ENCODE results near the gene ANKRD62. TPM values are rescaled to one million over a fixed set of nuclear protein-coding genes. Genes with fewer than 3 reads are reported as not detected.

ANKRD62 gene
- total RNA-seq = not detected

DNA sequence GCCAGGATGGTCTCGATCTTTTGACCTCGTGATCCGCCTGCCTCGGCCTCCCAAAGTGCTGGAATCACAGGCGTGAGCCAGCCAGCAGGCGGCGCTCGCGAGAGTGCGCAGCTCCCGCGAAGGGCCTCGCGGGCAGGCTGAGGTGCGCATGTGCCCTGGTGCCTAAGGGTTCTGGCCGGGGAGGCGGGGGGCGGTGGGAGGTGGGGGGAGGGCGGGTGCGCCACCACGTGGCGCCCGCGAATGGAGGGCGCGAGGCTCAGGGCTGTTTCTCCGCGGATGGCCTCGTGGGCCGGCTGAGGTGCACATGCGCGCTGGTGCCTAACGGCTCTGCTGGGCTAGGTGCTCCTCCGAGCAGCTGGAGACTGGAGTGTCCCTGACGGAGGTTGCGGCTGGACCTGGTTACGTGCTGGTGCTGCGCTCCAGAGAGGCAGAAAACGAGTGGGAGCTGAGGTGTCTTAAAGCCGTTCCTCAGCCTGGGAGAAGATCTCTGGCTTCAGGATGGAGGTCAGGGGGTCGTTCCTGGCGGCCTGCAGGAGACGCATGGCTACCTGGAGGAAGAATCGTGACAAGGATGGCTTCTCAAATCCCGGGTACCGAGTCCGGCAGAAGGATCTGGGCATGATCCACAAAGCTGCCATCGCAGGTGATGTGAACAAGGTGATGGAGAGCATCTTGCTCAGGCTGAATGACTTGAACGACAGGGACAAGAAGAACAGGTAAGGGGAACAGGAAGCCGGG, at the start of gene ANKRD62:
Gene ANKRD62 (plus strand): TSS at position 324 of the 738 bp plus-strand sequence. CDS start 175 bp downstream, at position 499.
- no peaks in the 10 kb centered on the region for H3K4me1 Mint-ChIP-seq (ENCODE audit: low read depth)
- peaks cover 17% of the 10 kb centered on the region for H3K27me3 Mint-ChIP-seq (ENCODE audit: low read depth)
- DNase-seq (no peak), ATAC-seq (no peak)
- POLR2A ChIA-PET = no interaction called here
- no peaks in the 10 kb centered on the region for H3K36me3 Mint-ChIP-seq (ENCODE audit: low read depth)
- no peak within 1 kb of the TSS for H3K4me3 Mint-ChIP-seq
- H3K27ac Mint-ChIP-seq = no peak within 1 kb of the TSS
- no peaks in the 10 kb centered on the region for H3K9me3 Mint-ChIP-seq (ENCODE audit: insufficient read depth)
- CTCF ChIA-PET = no interaction called here

DNA sequence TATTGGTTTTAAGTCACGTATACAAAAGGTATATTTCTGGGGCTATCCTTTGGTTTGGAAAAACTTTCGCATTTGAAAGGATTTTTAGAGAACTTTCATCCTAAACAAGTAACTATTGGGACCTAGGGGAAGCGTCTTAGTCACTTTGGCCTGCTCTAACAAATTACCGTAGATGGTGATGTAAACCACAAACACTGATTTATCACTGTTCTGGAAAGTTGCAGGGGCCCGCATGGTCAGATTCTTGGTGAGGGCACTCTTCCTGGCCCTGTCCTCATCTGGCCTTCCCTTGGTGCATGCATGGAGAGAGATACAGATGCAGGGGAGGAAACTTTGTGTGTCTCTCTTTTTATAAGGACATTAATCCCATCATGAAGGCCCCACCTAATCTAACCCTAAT, 49.1 kb upstream of the ANKRD62 start:
- H3K27me3 Mint-ChIP-seq (ENCODE audit: low read depth) = peaks cover 9% of the 10 kb centered on the region
- CTCF ChIA-PET = no interaction called here
- DNase-seq = no peak
- no peak for ATAC-seq
- H3K4me3 Mint-ChIP-seq = no peak overlapping the region
- no peaks in the 10 kb centered on the region for H3K9me3 Mint-ChIP-seq (ENCODE audit: insufficient read depth)
- H3K36me3 Mint-ChIP-seq (ENCODE audit: low read depth) = no peaks in the 10 kb centered on the region
- no peak overlapping the region for H3K27ac Mint-ChIP-seq
- H3K4me1 Mint-ChIP-seq (ENCODE audit: low read depth) = no peaks in the 10 kb centered on the region
- POLR2A ChIA-PET = no interaction called here

GRCh38 chr18:12046046-12046750, 47.4 kb upstream of the ANKRD62 start:
- CTCF ChIA-PET = no interaction called here
- DNase-seq = no peak
- Mint-ChIP-seq H3K36me3 (ENCODE audit: low read depth) (no peaks in the 10 kb centered on the region), H3K9me3 (ENCODE audit: insufficient read depth) (no peaks in the 10 kb centered on the region), H3K27me3 (ENCODE audit: low read depth) (peaks cover 4% of the 10 kb centered on the region), H3K27ac (no peak overlapping the region), H3K4me1 (ENCODE audit: low read depth) (no peaks in the 10 kb centered on the region), H3K4me3 (no peak overlapping the region)
- no peak for ATAC-seq
- POLR2A ChIA-PET = no interaction called here

- H3K4me3 Mint-ChIP-seq = no peak overlapping the region
- DNase-seq (no peak), ATAC-seq (no peak)
- ChIA-PET POLR2A (no interaction called here), CTCF (no interaction called here)
- no peaks in the 10 kb centered on the region for H3K36me3 Mint-ChIP-seq (ENCODE audit: low read depth)
- no peaks in the 10 kb centered on the region for H3K9me3 Mint-ChIP-seq (ENCODE audit: insufficient read depth)
- H3K27ac Mint-ChIP-seq = no peak overlapping the region
- H3K27me3 Mint-ChIP-seq (ENCODE audit: low read depth) = peaks cover 8% of the 10 kb centered on the region
- no peaks in the 10 kb centered on the region for H3K4me1 Mint-ChIP-seq (ENCODE audit: low read depth)
Observed at GRCh38 chr18:12046751-12047335, 46.8 kb upstream of the ANKRD62 start.

- CTCF ChIA-PET = no interaction called here
- no peak for ATAC-seq
- no peaks in the 10 kb centered on the region for H3K4me1 Mint-ChIP-seq (ENCODE audit: low read depth)
- no peaks in the 10 kb centered on the region for H3K36me3 Mint-ChIP-seq (ENCODE audit: low read depth)
- peaks cover 13% of the 10 kb centered on the region for H3K27me3 Mint-ChIP-seq (ENCODE audit: low read depth)
- POLR2A ChIA-PET = no interaction called here
- no peak overlapping the region for H3K4me3 Mint-ChIP-seq
- no peaks in the 10 kb centered on the region for H3K9me3 Mint-ChIP-seq (ENCODE audit: insufficient read depth)
- no peak overlapping the region for H3K27ac Mint-ChIP-seq
- DNase-seq = no peak
Observed at GRCh38 chr18:12048010-12048826, 45.4 kb upstream of the ANKRD62 start.

GRCh38 chr18:12048827-12049175, 44.8 kb upstream of the ANKRD62 start:
- ChIA-PET POLR2A (no interaction called here), CTCF (no interaction called here)
- Mint-ChIP-seq H3K4me1 (ENCODE audit: low read depth) (no peaks in the 10 kb centered on the region), H3K27me3 (ENCODE audit: low read depth) (peaks cover 14% of the 10 kb centered on the region), H3K36me3 (ENCODE audit: low read depth) (no peaks in the 10 kb centered on the region), H3K27ac (no peak overlapping the region), H3K9me3 (ENCODE audit: insufficient read depth) (no peaks in the 10 kb centered on the region), H3K4me3 (no peak overlapping the region)
- DNase-seq = no peak
- ATAC-seq = no peak

- no peaks in the 10 kb centered on the region for H3K36me3 Mint-ChIP-seq (ENCODE audit: low read depth)
- no peak overlapping the region for H3K4me3 Mint-ChIP-seq
- no peaks in the 10 kb centered on the region for H3K4me1 Mint-ChIP-seq (ENCODE audit: low read depth)
- ChIA-PET CTCF (interaction anchor here (1.3 kb wide), 1 partner anchor 112 kb away, joined by 4 read pairs; no protein-coding TSS in a partner anchor), POLR2A (no interaction called here)
- DNase-seq = no peak
- ATAC-seq = no peak
- no peaks in the 10 kb centered on the region for H3K9me3 Mint-ChIP-seq (ENCODE audit: insufficient read depth)
- peaks cover 17% of the 10 kb centered on the region for H3K27me3 Mint-ChIP-seq (ENCODE audit: low read depth)
- H3K27ac Mint-ChIP-seq = no peak overlapping the region
Observed at GRCh38 chr18:12049978-12050811, 43.4 kb upstream of the ANKRD62 start.

DNA sequence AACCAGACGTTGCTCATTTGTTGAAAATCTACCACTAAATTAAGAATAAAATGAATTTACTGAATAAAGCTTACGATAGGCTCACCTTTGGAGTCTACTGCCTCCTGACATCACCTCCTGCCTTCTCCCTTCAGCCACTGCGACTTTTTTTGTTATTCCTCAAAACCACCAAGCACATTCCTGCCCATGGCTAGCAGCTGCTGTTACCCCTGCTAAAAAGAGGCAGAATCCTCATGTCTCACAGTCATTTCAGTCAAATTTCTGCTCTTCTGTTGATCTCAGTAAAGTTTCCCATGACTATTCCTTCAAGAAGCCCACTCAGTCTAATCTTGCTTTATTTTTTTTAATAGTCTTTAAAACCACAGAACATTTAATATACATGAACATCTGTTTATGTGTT, 40.8 kb upstream of the ANKRD62 start:
- Mint-ChIP-seq H3K4me3 (no peak overlapping the region), H3K27ac (no peak overlapping the region), H3K27me3 (ENCODE audit: low read depth) (peaks cover 17% of the 10 kb centered on the region), H3K9me3 (ENCODE audit: insufficient read depth) (no peaks in the 10 kb centered on the region), H3K4me1 (ENCODE audit: low read depth) (no peaks in the 10 kb centered on the region), H3K36me3 (ENCODE audit: low read depth) (no peaks in the 10 kb centered on the region)
- no peak for ATAC-seq
- CTCF ChIA-PET = interaction anchor here (1.0 kb wide), 1 partner anchor 116 kb away, joined by 3 read pairs; no protein-coding TSS in a partner anchor
- no peak for DNase-seq
- POLR2A ChIA-PET = no interaction called here

DNA sequence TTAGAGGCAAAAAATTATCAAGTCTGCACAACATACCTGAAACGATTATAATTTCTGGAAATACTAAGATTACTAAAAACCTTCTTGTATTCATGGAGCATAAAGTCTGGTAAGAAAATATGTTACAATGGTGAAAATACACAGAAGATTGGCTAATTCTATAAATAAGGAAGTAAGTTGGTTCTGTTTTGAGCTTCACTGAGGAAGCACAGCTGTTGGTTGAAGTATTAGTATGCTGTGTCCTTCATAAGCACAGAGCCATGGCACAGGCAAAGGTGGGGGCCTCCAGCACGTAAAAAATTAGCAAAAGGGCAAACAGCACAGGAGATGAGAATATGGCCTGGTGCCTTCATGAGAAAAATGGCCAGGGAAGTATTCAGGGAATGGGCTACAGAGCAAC, 40.4 kb upstream of the ANKRD62 start:
- ChIA-PET CTCF (interaction anchor here (1.0 kb wide), 1 partner anchor 116 kb away, joined by 3 read pairs; no protein-coding TSS in a partner anchor), POLR2A (no interaction called here)
- no peaks in the 10 kb centered on the region for H3K9me3 Mint-ChIP-seq (ENCODE audit: insufficient read depth)
- no peaks in the 10 kb centered on the region for H3K4me1 Mint-ChIP-seq (ENCODE audit: low read depth)
- DNase-seq (no peak), ATAC-seq (no peak)
- H3K27ac Mint-ChIP-seq = no peak overlapping the region
- no peak overlapping the region for H3K4me3 Mint-ChIP-seq
- H3K36me3 Mint-ChIP-seq (ENCODE audit: low read depth) = no peaks in the 10 kb centered on the region
- peaks cover 17% of the 10 kb centered on the region for H3K27me3 Mint-ChIP-seq (ENCODE audit: low read depth)

DNA sequence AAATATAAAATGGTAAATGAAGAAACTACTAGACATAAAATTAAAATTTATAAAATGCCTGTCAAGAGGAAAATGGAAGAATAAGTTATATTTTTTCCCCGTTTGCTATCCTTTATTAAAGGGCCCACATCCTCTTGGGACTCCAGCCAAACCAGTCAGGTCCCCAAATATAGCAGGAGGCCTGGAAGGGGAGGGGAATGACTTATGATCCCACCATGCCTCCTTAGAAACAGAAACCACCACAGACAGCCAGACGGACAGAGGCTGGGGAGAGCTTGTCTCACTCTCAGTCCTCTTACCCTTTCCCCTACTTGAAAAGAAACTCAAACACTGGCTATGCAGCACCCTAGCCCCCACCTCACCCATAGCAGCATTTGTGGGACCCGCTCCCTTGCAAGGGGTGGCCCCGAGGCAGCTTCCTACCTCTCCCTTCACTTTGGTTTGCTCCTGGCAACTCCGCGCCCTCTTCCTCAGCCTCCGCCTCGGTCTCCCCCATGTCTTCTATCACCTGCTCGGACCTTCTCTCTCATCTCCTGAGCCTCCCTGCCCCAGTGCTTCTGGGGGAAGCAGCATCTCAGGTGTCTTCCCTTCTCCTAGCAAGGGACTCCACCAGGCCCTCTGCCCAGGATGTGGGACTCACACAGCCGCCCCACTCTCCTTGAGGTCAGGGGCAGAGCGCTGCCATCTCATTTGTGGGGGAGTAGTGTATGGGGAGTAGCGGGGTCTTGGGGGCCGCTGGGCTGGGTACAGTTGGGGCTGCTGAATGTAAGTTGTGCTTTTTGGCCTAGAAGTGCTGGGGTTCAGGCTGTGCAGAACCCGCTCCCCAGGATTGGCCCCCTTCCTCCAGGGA, 37.4 kb upstream of the ANKRD62 start:
- peaks cover 15% of the 10 kb centered on the region for H3K27me3 Mint-ChIP-seq (ENCODE audit: low read depth)
- no peaks in the 10 kb centered on the region for H3K4me1 Mint-ChIP-seq (ENCODE audit: low read depth)
- no peak overlapping the region for H3K27ac Mint-ChIP-seq
- no peaks in the 10 kb centered on the region for H3K9me3 Mint-ChIP-seq (ENCODE audit: insufficient read depth)
- ATAC-seq = no peak
- CTCF ChIA-PET = no interaction called here
- H3K36me3 Mint-ChIP-seq (ENCODE audit: low read depth) = no peaks in the 10 kb centered on the region
- no peak overlapping the region for H3K4me3 Mint-ChIP-seq
- no peak for DNase-seq
- POLR2A ChIA-PET = no interaction called here

Data from activated CD8-positive, alpha-beta T cell treated with anti-CD3 and anti-CD28 coated beads, Interleukin-2, amount 10 ng/mL, durations not matched to agents 7 days and 5 days (primary cell).